Brain microvascular endothelial cell (primary cell): ENCODE results near the gene ADISSP.

Source experiments
- DNase-seq: peaks from one replicate; pipeline ENCODE4 v3.0.0-alpha.2; 2020
- H3K27ac ChIP-seq: fragments of 250-450 bp; sonication (Bioruptor Pico); 2 replicates; pipeline ENCODE4 v1.5.1; 2020; ENCODE audit warnings: mild to moderate bottlenecking, moderate library complexity
- H3K27me3 ChIP-seq: fragments of 250-450 bp; sonication (Bioruptor Pico); replicated peaks from 2 replicates; pipeline ENCODE4 v1.5.1; 2020; ENCODE audit warnings: mild to moderate bottlenecking
- H3K36me3 ChIP-seq: fragments of 250-450 bp; sonication (Bioruptor Pico); replicated peaks from 2 replicates; pipeline ENCODE4 v1.5.1; 2020; ENCODE audit warnings: mild to moderate bottlenecking
- H3K4me3 ChIP-seq: 2 replicates; pipeline ENCODE4 v1.5.1; 2011; ENCODE audit warnings: low read depth, mild to moderate bottlenecking, control low read depth, low read length, moderate library complexity
- CTCF ChIP-seq: IDR thresholded peaks from 2 replicates; pipeline ENCODE4 v1.5.1; 2011; ENCODE audit warnings: low read depth, mild to moderate bottlenecking, moderate library complexity, low read length, control low read depth, inconsistent platforms; ENCODE audit errors: missing control alignments
- in situ Hi-C: cut with HindIII; loops from 2 replicates; pipeline ENCODE4 v1.10.0; 2017; ENCODE audit warnings: low sequenced_read_pairs, low pct_ligation_motif_present

Gene ADISSP

GRCh38 chr20:3743251-3743650 is 24.3 kb downstream of the ADISSP start:
- no peak overlapping the region for H3K4me3 ChIP-seq
- in situ Hi-C loops = no loop called here
- no peak for TF ChIP-seq CTCF
- H3K27ac ChIP-seq = no peak overlapping the region
- DNase-seq = no peak
- no peaks in the 10 kb centered on the region for H3K27me3 ChIP-seq
- no peaks in the 10 kb centered on the region for H3K36me3 ChIP-seq

- no peak for TF ChIP-seq CTCF
- in situ Hi-C loops = no loop called here
- DNase-seq = no peak
- Histone ChIP-seq H3K27ac (no peak overlapping the region), H3K4me3 (no peak overlapping the region), H3K36me3 (no peaks in the 10 kb centered on the region), H3K27me3 (no peaks in the 10 kb centered on the region)
Observed at GRCh38 chr20:3741836-3742458, 25.6 kb downstream of the ADISSP start.

- DNase-seq = no peak
- no peaks in the 10 kb centered on the region for H3K27me3 ChIP-seq
- H3K27ac ChIP-seq = no peak overlapping the region
- no peak for TF ChIP-seq CTCF
- H3K36me3 ChIP-seq = no peaks in the 10 kb centered on the region
- in situ Hi-C loops = no loop called here
- no peak overlapping the region for H3K4me3 ChIP-seq
Observed at GRCh38 chr20:3740615-3741301, 26.8 kb downstream of the ADISSP start.

- no peak for TF ChIP-seq CTCF
- Histone ChIP-seq H3K36me3 (no peaks in the 10 kb centered on the region), H3K27me3 (no peaks in the 10 kb centered on the region), H3K4me3 (no peak overlapping the region), H3K27ac (no peak overlapping the region)
- in situ Hi-C loops = no loop called here
- DNase-seq = no peak
Observed at GRCh38 chr20:3739926-3740451, 27.6 kb downstream of the ADISSP start.

GRCh38 chr20:3739054-3739925 is 28.3 kb downstream of the ADISSP start:
- H3K4me3 ChIP-seq = no peak overlapping the region
- no peaks in the 10 kb centered on the region for H3K27me3 ChIP-seq
- no peak for DNase-seq
- TF ChIP-seq CTCF = no peak
- no peaks in the 10 kb centered on the region for H3K36me3 ChIP-seq
- in situ Hi-C loops = no loop called here
- no peak overlapping the region for H3K27ac ChIP-seq
